ENCODE measurements around the gene PAQR5. TPM values are rescaled to one million over a fixed set of nuclear protein-coding genes. Genes with fewer than 3 reads are reported as not detected.
A peak's percentile ranks its signal among the peaks of the same experiment; 100 is the strongest.

The PAQR5 gene
- total and polyA plus RNA-seq, 9 of the 15 experiments (the other 6 are each of a cell fraction or from before 2014, with no cell fraction given), result 0.04 to 0.08 TPM; not detected in 7

DNA sequence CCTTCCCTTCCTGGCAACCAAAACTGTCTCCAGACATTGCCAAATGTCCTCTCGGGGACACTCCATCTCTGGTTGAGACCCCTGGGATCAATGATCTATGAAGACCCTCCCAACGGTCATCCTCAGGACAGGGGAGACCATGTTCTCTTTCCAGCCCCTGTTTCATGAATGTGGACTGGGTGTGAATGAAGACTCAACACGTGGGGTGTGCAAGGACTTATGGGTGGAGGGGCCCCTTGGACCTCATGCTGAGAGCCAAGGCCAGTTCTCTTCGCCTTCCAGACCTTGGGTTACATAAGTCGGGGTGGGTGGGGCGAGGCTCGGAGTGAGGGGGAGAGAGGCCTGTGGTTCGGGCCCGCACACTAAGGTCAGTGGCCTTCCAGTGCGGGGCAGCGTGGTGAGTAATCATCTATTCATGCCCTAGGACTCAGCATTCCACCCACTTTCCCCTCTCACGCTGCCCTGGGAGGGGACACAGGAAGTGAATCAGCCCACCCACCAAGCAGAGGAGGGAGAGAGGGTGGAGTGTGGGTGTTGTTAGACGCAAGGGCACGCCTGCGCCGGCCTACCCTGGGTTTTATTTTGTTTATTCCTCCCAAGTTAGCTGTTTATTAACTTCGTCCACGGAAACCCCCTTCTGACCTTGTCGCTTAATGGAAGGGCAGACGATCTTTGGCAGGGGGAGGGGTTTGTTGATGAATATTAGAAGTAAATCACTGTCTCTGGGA lies 6.7 kb downstream of the PAQR5 start (continued):
- peak; percentile 40; the same call in 1 of the 2 replicates for TF ChIP-seq MGA (IDR thresholded peaks at IDR 0.05)
- TF ChIP-seq, protein P1, sequence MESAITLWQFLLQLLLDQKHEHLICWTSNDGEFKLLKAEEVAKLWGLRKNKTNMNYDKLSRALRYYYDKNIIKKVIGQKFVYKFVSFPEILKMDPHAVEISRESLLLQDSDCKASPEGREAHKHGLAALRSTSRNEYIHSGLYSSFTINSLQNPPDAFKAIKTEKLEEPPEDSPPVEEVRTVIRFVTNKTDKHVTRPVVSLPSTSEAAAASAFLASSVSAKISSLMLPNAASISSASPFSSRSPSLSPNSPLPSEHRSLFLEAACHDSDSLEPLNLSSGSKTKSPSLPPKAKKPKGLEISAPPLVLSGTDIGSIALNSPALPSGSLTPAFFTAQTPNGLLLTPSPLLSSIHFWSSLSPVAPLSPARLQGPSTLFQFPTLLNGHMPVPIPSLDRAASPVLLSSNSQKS (CRISPR knock-in tag; IDR thresholded peaks at IDR 0.05), result no peak
- peak; percentile 22; the same call in 1 of the 2 replicates for TF ChIP-seq JUND (IDR thresholded peaks at IDR 0.05; ENCODE audit: borderline replicate concordance, low read depth, low read length)
- TF ChIP-seq JUND (tag; IDR thresholded peaks at IDR 0.05; ENCODE audit: borderline replicate concordance, low read depth, low read length), result no peak
- TF ChIP-seq ATF3 (IDR thresholded peaks at IDR 0.05), result peak; percentile 71
- no peak for TF ChIP-seq ATF3 (CRISPR knock-in tag; conservative IDR thresholded peaks at IDR 0.05)
- peak; percentile 90 for TF ChIP-seq EGR1 (conservative IDR thresholded peaks at IDR 0.05)
